Skeletal muscle satellite cell (primary cell): ENCODE data around the gene KRT33B.
"Not testable (repeated sequence)": the region's sequence is repeated elsewhere in the genome, so short reads cannot be mapped to it uniquely, and the experiment has no call there.

Source experiments
- H3K27me3 ChIP-seq: 2 replicates; pipeline ENCODE4 v1.7.0; 2013; ENCODE audit warnings: low read length; ENCODE audit not compliant: control insufficient read depth, insufficient read depth
- H3K36me3 ChIP-seq: 2 replicates; pipeline ENCODE4 v1.7.0; 2013; ENCODE audit warnings: mild to moderate bottlenecking, control low read depth, low read length; ENCODE audit not compliant: insufficient read depth
- H3K4me1 ChIP-seq: 2 replicates; pipeline ENCODE4 v1.7.0; 2013; ENCODE audit warnings: low read length; ENCODE audit not compliant: control insufficient read depth, insufficient read depth
- H3K4me2 ChIP-seq: 2 replicates; pipeline ENCODE4 v1.7.0; 2013; ENCODE audit warnings: mild to moderate bottlenecking, low read length
- H3K4me3 ChIP-seq: 2 replicates; pipeline ENCODE4 v1.7.0; 2013; ENCODE audit warnings: low read length
- H3K9ac ChIP-seq: 2 replicates; pipeline ENCODE4 v1.7.0; 2013; ENCODE audit warnings: mild to moderate bottlenecking, low read depth, low read length, moderate library complexity
- H3K9me3 ChIP-seq: replicated peaks from 2 replicates; pipeline ENCODE4 v1.7.0; 2013; ENCODE audit warnings: mild to moderate bottlenecking, control low read depth, low read length

The KRT33B gene

DNA sequence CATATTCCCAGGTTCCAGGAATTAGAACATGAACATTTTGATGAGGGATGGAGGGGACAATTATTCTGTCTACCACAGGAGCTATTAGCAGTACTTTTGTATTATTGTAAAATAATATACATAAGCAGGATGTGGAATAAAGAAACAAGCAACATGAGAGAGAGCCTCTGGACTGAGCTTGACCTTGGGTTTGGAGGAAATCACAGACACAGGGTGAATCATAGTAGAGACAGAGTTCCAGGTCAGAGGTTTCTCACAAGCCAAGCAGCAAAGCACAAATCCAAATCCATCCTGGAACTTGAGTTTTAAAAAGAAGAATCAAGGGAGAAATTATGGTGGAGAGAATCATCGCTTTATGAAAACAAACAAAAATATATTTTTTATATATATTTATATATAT, 22.7 kb upstream of the KRT33B start:
- Histone ChIP-seq H3K9ac (no peak overlapping the region), H3K36me3 (no peaks in the 10 kb centered on the region), H3K27me3 (no peaks in the 10 kb centered on the region), H3K4me3 (no peak overlapping the region), H3K4me1 (peaks cover 15% of the 10 kb centered on the region), H3K9me3 (no peaks in the 10 kb centered on the region), H3K4me2 (no peak overlapping the region)

DNA sequence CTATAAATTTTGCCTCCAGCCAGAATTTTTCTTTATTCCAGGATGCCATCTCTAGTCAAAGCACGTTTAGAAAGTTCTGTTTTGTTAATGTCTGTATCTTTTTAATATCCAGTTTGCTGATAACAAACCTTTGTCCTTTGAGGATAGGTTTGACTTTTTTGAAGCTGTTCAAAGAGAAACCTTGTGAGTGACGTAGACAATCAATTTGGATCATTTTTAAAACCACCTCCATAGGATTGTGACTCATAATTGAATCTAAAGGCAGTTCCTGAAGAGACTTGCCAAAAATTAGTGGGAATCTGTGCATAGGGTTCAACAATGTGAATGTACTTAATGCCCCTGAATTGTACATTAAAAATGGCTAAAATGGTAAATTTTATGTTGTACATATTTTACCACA, 21.9 kb upstream of the KRT33B start:
- Histone ChIP-seq H3K4me3 (no peak overlapping the region), H3K27me3 (no peaks in the 10 kb centered on the region), H3K9ac (no peak overlapping the region), H3K9me3 (no peaks in the 10 kb centered on the region), H3K4me1 (peaks cover 12% of the 10 kb centered on the region), H3K4me2 (no peak overlapping the region), H3K36me3 (no peaks in the 10 kb centered on the region)

DNA sequence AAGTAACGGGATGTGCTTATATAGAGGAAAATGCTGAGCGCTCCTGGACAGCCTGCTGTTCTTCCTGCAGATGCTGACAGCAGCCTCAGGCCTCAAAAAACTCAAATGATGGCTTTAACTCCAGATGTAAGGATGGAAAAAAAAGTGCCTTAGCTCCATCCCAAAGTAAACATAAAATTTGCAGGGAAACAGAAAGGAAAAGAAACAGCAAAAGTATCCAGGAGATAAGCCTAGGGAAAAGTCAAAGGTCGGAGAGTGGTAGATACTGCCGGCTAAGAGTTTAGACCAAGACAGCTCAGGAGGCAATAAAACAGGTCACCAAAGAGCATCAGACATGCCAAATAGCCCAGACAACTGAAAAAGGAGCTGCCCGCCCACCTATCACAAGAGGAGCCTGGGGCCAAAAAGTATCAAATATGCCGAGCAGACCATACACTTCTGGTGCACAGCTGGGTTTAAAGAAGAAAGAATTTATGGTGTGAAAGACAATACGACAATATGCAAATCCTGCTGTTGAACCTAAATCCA, 20.9 kb upstream of the KRT33B start:
- Histone ChIP-seq H3K27me3 (no peaks in the 10 kb centered on the region), H3K9ac (no peak overlapping the region), H3K36me3 (no peaks in the 10 kb centered on the region), H3K4me1 (peaks cover 12% of the 10 kb centered on the region), H3K4me3 (no peak overlapping the region), H3K4me2 (no peak overlapping the region), H3K9me3 (no peaks in the 10 kb centered on the region)

DNA sequence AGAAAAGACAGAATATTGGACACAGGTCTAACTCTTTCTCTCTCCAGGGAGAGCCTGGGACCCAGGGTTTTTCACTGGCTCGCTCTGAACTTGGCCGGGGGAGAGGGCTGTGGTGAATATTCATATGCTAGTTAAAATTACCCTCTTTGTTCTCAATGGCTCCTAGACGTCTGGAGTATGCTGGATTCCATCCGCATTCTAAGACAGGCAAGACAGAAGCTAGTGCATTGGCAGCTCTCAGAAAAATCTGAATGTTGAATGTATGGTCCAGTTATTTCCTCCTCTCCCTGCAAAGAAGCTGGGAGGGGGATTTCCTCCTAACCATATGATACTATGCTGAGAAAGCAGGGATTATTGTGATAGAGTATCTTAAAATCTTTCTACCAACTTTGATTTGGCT, 18.1 kb upstream of the KRT33B start:
- no peaks in the 10 kb centered on the region for H3K9me3 ChIP-seq
- no peak overlapping the region for H3K4me3 ChIP-seq
- no peaks in the 10 kb centered on the region for H3K36me3 ChIP-seq
- no peak overlapping the region for H3K9ac ChIP-seq
- peaks cover 10% of the 10 kb centered on the region for H3K4me1 ChIP-seq
- H3K27me3 ChIP-seq, result no peaks in the 10 kb centered on the region
- no peak overlapping the region for H3K4me2 ChIP-seq

DNA sequence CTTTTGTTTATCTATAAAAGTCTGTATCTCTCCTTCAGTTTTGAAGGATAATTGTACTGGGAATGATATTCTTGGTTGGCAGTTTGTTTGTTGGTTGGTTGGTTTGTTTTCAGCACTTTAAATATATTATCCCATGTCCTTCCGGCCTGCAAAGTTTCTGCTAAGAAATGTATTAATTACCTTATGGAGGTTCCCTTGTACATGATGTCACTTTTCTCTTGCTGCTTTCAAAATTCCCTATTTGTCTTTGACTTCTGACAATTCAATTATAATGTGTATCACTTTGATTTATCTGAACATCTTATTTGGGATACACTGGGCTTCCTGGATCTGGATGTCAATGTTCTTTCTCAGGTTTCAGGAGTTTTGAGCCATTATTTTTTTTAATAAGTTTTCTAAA, 16.6 kb upstream of the KRT33B start:
- Histone ChIP-seq H3K4me3 (no peak overlapping the region), H3K4me1 (peaks cover 16% of the 10 kb centered on the region), H3K27me3 (no peaks in the 10 kb centered on the region), H3K36me3 (no peaks in the 10 kb centered on the region), H3K4me2 (no peak overlapping the region), H3K9ac (no peak overlapping the region), H3K9me3 (no peaks in the 10 kb centered on the region)

DNA sequence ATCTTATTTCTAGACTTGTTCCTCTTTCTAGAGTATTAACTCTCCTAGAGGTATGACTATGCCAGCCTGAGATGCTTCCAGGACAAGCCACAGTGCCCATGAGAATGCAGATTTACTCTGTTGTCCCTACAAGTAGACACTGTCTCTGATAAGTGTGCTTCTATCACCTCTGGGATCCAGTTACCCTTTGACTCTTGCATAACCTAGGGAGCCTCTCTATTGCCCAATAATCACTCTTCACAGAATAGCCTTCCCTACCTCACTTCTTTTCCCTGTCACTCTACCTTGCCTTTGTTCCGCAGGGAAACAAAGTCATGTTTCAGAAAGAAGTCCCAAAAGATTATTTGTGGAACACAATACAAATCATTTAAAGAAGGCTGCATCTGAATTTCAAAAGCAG, 14.1 kb upstream of the KRT33B start:
- Histone ChIP-seq H3K36me3 (peaks cover 2% of the 10 kb centered on the region), H3K9me3 (no peaks in the 10 kb centered on the region), H3K9ac (no peak overlapping the region), H3K27me3 (no peaks in the 10 kb centered on the region), H3K4me1 (peaks cover 33% of the 10 kb centered on the region), H3K4me2 (no peak overlapping the region), H3K4me3 (no peak overlapping the region)

DNA sequence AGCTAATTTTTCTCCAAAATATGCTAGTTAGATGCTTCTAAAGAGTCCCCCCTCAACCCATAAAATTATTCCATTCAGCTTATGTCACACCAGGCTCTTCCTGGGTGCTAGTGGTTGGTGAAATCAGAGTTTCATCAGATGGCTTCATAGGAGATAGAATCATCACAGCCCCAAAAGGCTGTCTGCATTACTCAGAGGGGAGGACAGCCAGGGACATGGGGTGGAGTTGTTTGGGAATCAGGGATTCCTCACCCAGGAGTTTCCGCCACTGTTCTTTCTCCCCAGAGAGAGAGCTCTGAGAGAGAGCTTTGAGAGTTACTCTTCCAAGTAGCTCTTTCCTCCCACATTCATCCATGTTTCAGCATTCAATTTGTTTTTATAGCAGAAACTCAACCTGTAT, 12.8 kb upstream of the KRT33B start:
- peak overlapping the region; percentile 25 for H3K9ac ChIP-seq
- no peaks in the 10 kb centered on the region for H3K27me3 ChIP-seq
- H3K4me3 ChIP-seq, result no peak overlapping the region
- H3K4me1 ChIP-seq, result peaks cover 45% of the 10 kb centered on the region
- peaks cover 5% of the 10 kb centered on the region for H3K36me3 ChIP-seq
- H3K4me2 ChIP-seq, result peak overlapping the region; percentile 5
- H3K9me3 ChIP-seq, result no peaks in the 10 kb centered on the region

GRCh38 chr17:41381943-41382342, 12.3 kb upstream of the KRT33B start, which contains the start of gene KRT34:
TSS of gene KRT34 (minus strand) at chr17:41382306. CDS start at chr17:41382246, 60 bp downstream.
- not testable (repeated sequence) for H3K36me3 ChIP-seq, H3K27me3 ChIP-seq, H3K4me3 ChIP-seq, H3K9me3 ChIP-seq
- Histone ChIP-seq H3K4me1 (peaks cover 49% of the 10 kb centered on the region), H3K9ac (peak within 1 kb of the TSS; percentile 25), H3K4me2 (peak within 1 kb of the TSS; percentile 5)

GRCh38 chr17:41380091-41380490, 10.5 kb upstream of the KRT33B start:
- H3K27me3 ChIP-seq, H3K9me3 ChIP-seq, H3K36me3 ChIP-seq, H3K4me3 ChIP-seq: not testable (repeated sequence)
- H3K9ac ChIP-seq, result peak overlapping the region; percentile 46
- peaks cover 52% of the 10 kb centered on the region for H3K4me1 ChIP-seq
- H3K4me2 ChIP-seq, result peak overlapping the region; percentile 46

GRCh38 chr17:41377546-41377945, 7.9 kb upstream of the KRT33B start:
- no peak overlapping the region for H3K4me2 ChIP-seq
- peaks cover 49% of the 10 kb centered on the region for H3K4me1 ChIP-seq
- no peak overlapping the region for H3K4me3 ChIP-seq
- H3K9me3 ChIP-seq, result no peaks in the 10 kb centered on the region
- H3K9ac ChIP-seq, result peak overlapping the region; percentile 24
- peaks cover 5% of the 10 kb centered on the region for H3K36me3 ChIP-seq
- H3K27me3 ChIP-seq, result no peaks in the 10 kb centered on the region

- no peaks in the 10 kb centered on the region for H3K36me3 ChIP-seq
- H3K4me3 ChIP-seq, result no peak overlapping the region
- no peak overlapping the region for H3K9ac ChIP-seq
- H3K4me1 ChIP-seq, result peaks cover 11% of the 10 kb centered on the region
- H3K9me3 ChIP-seq, result no peaks in the 10 kb centered on the region
- H3K4me2 ChIP-seq, result no peak overlapping the region
- no peaks in the 10 kb centered on the region for H3K27me3 ChIP-seq
These were observed 590 bp downstream of the KRT33B start for GRCh38 chr17:41369023-41369422.

DNA sequence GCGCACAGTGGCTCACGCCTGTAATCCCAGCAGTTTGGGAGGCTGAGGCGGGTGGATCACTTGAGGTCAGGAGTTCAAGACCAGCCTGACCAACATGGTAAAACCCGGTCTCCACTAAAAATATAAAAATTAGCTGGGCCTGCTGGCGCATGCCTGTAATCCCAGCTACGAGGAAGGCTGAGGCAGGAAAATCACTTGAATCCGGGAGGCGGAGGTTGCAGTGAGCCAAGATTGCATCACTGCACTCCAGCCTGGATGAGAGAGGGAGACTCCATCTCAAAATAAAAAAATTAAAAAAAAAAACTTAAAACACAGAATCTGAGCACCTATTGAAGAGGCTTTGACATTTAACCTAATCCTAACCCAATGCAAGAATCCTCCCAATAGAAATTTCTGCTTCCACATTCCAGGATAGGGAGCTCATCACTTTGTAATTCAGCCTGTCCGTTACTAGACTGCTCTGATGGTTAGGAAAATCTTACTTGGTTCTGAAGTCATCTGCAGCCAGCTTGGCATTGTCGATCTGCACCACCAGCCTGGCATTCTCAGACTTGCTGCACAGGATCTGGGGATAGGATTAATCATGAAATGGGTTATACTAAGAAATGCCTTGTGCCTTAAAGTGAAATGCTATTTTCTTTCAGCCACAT, 2.1 kb downstream of the KRT33B start:
- no peaks in the 10 kb centered on the region for H3K9me3 ChIP-seq
- H3K36me3 ChIP-seq, result no peaks in the 10 kb centered on the region
- H3K4me1 ChIP-seq, result peaks cover 11% of the 10 kb centered on the region
- H3K4me3 ChIP-seq, result no peak overlapping the region
- H3K27me3 ChIP-seq, result no peaks in the 10 kb centered on the region
- peak overlapping the region; percentile 35 for H3K4me2 ChIP-seq
- H3K9ac ChIP-seq, result peak overlapping the region; percentile 15
